Common myeloid progenitor, CD34-positive (primary cell): Measurements from ENCODE around the gene MGMT.
"Not testable (repeated sequence)": the region's sequence is repeated elsewhere in the genome, so short reads cannot be mapped to it uniquely, and the experiment has no call there.

Experiments used
- CTCF ChIA-PET: fragments of 350-600 bp; sonication (Branson Sonifier 250); formaldehyde crosslinking; loops from one replicate; lab custom pipeline; 2021; ENCODE audit warnings: antibody characterized with exemption; lab: Charles Lee
- POLR2A ChIA-PET: fragments of 350-600 bp; sonication (Branson Sonifier 250); formaldehyde crosslinking; loops from one replicate; lab custom pipeline; 2021; ENCODE audit warnings: antibody characterized with exemption; lab: Charles Lee
- DNase-seq, 3 donors: peaks; one replicate each; pipeline versions ENCODE4 v3.0.0 to v3.0.0-alpha.2; 2013
- H3K27ac ChIP-seq, 2 experiments: 1 replicate in 1 of 2; 2 replicates in 1 of 2; pipeline ENCODE4 v1.7.0; 2013; ENCODE audit warnings: inconsistent platforms in 2 of 2, low read length in 2 of 2, mild to moderate bottlenecking in 2 of 2, low read depth in 1 of 2, moderate library complexity in 1 of 2; ENCODE audit not compliant: severe bottlenecking in 2 of 2, insufficient read depth in 1 of 2, poor library complexity in 1 of 2
- H3K27me3 ChIP-seq, 5 experiments: replicated peaks in 2 of 5; 1 replicate in 3 of 5; 2 replicates in 2 of 5; pipeline versions ENCODE4 v1.6.1 to v1.7.0; 2013; ENCODE audit warnings: low read length in 4 of 5, mild to moderate bottlenecking in 2 of 5, moderate library complexity in 2 of 5, inconsistent platforms in 1 of 5; ENCODE audit not compliant: insufficient read depth in 5 of 5, control insufficient read depth in 4 of 5
- H3K36me3 ChIP-seq, 4 experiments: 1 replicate in 2 of 4; 2 replicates in 2 of 4; pipeline versions ENCODE4 v1.6.1 to v1.7.0; 2013; ENCODE audit warnings: low read length in 3 of 4, control low read depth in 1 of 4, mild to moderate bottlenecking in 1 of 4; ENCODE audit not compliant: control insufficient read depth in 4 of 4, insufficient read depth in 4 of 4
- H3K4me1 ChIP-seq, 4 experiments: 1 replicate in 3 of 4; 2 replicates in 1 of 4; pipeline versions ENCODE4 v1.6.1 to v1.7.1; 2013; ENCODE audit warnings: low read length in 3 of 4, mild to moderate bottlenecking in 3 of 4, control low read depth in 1 of 4, inconsistent platforms in 1 of 4, moderate library complexity in 1 of 4; ENCODE audit not compliant: control insufficient read depth in 4 of 4, insufficient read depth in 4 of 4; ENCODE audit errors: control extremely low read depth in 1 of 4
- H3K4me3 ChIP-seq, 7 experiments: 1 replicate in 4 of 7; 2 replicates in 3 of 7; pipeline versions ENCODE4 v1.5.1 to v1.7.0; 2013; ENCODE audit warnings: mild to moderate bottlenecking in 7 of 7, low read length in 6 of 7, moderate library complexity in 6 of 7, inconsistent platforms in 2 of 7, low read depth in 2 of 7, control low read depth in 1 of 7; ENCODE audit not compliant: insufficient read depth in 4 of 7, control insufficient read depth in 1 of 7; ENCODE audit errors: extremely low read depth in 1 of 7
- H3K9me3 ChIP-seq, 5 experiments: 1 replicate in 4 of 5; 2 replicates in 1 of 5; pipeline versions ENCODE4 v1.6.1 to v1.7.1; 2013; ENCODE audit warnings: low read length in 4 of 5, mild to moderate bottlenecking in 2 of 5, inconsistent platforms in 1 of 5, low read depth in 1 of 5, moderate library complexity in 1 of 5; ENCODE audit not compliant: control insufficient read depth in 4 of 5, insufficient read depth in 2 of 5; ENCODE audit errors: control extremely low read depth in 1 of 5
- WGBS: methylation state at CpG from one replicate; pipeline ENCODE4 v1.1.5; 2013; ENCODE audit not compliant: insufficient coverage; 5-methylcytosine and 5-hydroxymethylcytosine counted together

MGMT gene

GRCh38 chr10:129426606-129427005 is 40.4 kb upstream of the MGMT start:
- no peak overlapping the region for H3K27ac ChIP-seq
- peak overlapping the region in 1 of 7 experiments; percentile 17 for H3K4me3 ChIP-seq
- H3K4me1 ChIP-seq = peaks cover 0 to 12% (median 1%) of the 10 kb centered on the region in 4 experiments
- DNase-seq = peak; percentile 6 to 72 (median 61)
- ChIA-PET POLR2A (no interaction called here), CTCF (interaction anchor here (1.5 kb wide), 1 partner anchor 10 kb away, joined by 3 read pairs; no protein-coding TSS in a partner anchor)
- H3K36me3 ChIP-seq = no peaks in the 10 kb centered on the region
- H3K9me3 ChIP-seq = no peaks in the 10 kb centered on the region
- no peaks in the 10 kb centered on the region for H3K27me3 ChIP-seq
- 0% methylated on average over 2 of the region's 6 CpGs for WGBS

- 96% methylated on average over 7 of the region's 7 CpGs for WGBS
- H3K27ac ChIP-seq = no peak overlapping the region
- no peaks in the 10 kb centered on the region for H3K36me3 ChIP-seq
- H3K9me3 ChIP-seq = no peaks in the 10 kb centered on the region
- H3K27me3 ChIP-seq = no peaks in the 10 kb centered on the region
- DNase-seq = no peak
- CTCF ChIA-PET = interaction anchor here (1.2 kb wide), 1 partner anchor 169 kb away, joined by 3 read pairs; no protein-coding TSS in a partner anchor
- no peaks in the 10 kb centered on the region for H3K4me1 ChIP-seq
- POLR2A ChIA-PET = no interaction called here
- H3K4me3 ChIP-seq = no peak overlapping the region
These were observed 33.8 kb upstream of the MGMT start for GRCh38 chr10:129433266-129433665.

DNA sequence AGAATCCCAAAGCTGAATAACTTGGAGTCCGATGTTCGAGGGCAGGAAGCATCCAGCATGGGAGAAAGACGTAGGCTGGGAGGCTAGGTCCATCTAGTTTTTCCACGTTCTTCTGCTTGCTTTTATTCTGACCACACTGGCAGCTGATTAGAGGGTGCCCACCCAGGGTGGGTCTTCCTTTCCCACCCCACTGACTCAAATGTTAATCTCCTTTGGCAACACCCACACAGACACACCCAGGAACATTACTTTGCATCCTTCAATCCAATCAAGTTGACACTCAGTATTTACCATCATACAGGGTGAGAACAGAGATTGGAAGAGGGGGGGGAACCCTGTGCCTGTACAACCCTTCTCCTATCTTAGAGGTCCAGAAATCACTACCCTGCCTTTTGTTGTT is 31.3 kb upstream of the MGMT start:
- H3K27ac ChIP-seq, H3K4me1 ChIP-seq, H3K36me3 ChIP-seq, H3K4me3 ChIP-seq, POLR2A ChIA-PET, DNase-seq, H3K9me3 ChIP-seq, H3K27me3 ChIP-seq: not testable (repeated sequence)
- CTCF ChIA-PET = interaction anchor here (1.1 to 1.3 kb wide), 2 partner anchors 9 to 18 kb away, joined by 3 read pairs; no protein-coding TSS in a partner anchor
- WGBS = 95% methylated on average over 4 of the region's 4 CpGs

DNA sequence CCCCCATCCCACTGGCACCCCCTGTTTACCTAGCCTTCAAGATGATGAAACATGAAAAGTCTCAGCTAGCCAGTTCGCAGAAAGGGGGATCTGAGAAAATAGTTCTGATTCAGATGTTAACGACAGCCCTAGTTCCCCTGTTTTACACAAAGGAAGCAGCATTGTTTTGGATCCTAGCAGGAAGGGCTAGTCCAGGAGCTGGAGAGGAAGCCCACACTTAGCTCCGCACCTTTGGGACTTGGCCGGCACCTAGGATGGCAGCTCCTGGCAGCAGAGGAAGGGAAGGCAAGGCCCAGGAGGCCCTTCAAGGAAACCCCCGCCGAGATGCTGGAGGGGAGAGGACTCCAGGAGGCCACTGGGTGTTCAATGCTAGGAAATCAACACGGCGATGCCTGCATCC is 29.0 kb upstream of the MGMT start:
- POLR2A ChIA-PET = no interaction called here
- no peaks in the 10 kb centered on the region for H3K9me3 ChIP-seq
- no peak overlapping the region for H3K27ac ChIP-seq
- H3K4me3 ChIP-seq = no peak overlapping the region
- no peak for DNase-seq
- H3K4me1 ChIP-seq = no peaks in the 10 kb centered on the region
- H3K27me3 ChIP-seq = no peaks in the 10 kb centered on the region
- 95% methylated on average over 8 of the region's 8 CpGs for WGBS
- CTCF ChIA-PET = no interaction called here
- H3K36me3 ChIP-seq = no peaks in the 10 kb centered on the region

DNA sequence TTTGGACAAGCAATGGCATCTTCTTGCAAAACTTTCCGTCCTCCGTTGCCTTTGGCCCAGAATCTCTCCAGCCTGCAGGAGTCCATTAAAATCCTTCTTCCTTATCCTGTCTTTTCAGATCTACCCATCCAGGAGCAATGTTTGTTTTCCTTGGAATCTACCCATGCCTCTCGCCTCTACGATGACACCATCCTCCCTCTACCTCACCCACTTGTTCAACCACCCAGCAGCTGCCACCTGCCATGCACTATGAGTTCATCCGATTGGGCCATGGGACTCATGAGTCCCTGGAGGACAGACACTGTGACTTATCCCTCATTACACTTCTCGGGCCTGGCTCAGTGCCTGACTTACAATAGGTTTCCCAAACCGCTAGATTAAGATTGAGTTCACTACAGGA is 26.8 kb upstream of the MGMT start:
- ChIA-PET CTCF (no interaction called here), POLR2A (no interaction called here)
- H3K4me1 ChIP-seq = no peaks in the 10 kb centered on the region
- WGBS = 100% methylated on average over 7 of the region's 7 CpGs
- no peak for DNase-seq
- H3K27me3 ChIP-seq = no peaks in the 10 kb centered on the region
- no peak overlapping the region for H3K27ac ChIP-seq
- H3K9me3 ChIP-seq = no peaks in the 10 kb centered on the region
- no peak overlapping the region for H3K4me3 ChIP-seq
- H3K36me3 ChIP-seq = no peaks in the 10 kb centered on the region

GRCh38 chr10:129440722-129441316 is 26.2 kb upstream of the MGMT start:
- Histone ChIP-seq H3K9me3 (no peaks in the 10 kb centered on the region), H3K4me3 (no peak overlapping the region), H3K27me3 (no peaks in the 10 kb centered on the region), H3K36me3 (no peaks in the 10 kb centered on the region), H3K27ac (no peak overlapping the region), H3K4me1 (no peaks in the 10 kb centered on the region)
- no peak for DNase-seq
- 94% methylated on average over 5 of the region's 7 CpGs for WGBS
- CTCF ChIA-PET = no interaction called here
- POLR2A ChIA-PET = no interaction called here

GRCh38 chr10:129441372-129442009 is 25.6 kb upstream of the MGMT start:
- Histone ChIP-seq H3K4me1 (no peaks in the 10 kb centered on the region), H3K27me3 (no peaks in the 10 kb centered on the region), H3K36me3 (no peaks in the 10 kb centered on the region), H3K4me3 (no peak overlapping the region), H3K27ac (no peak overlapping the region), H3K9me3 (no peaks in the 10 kb centered on the region)
- 100% methylated on average over 6 of the region's 9 CpGs for WGBS
- ChIA-PET CTCF (no interaction called here), POLR2A (no interaction called here)
- no peak for DNase-seq
